Measurements from ENCODE around the gene OTOS. TPM values are rescaled to one million over a fixed set of nuclear protein-coding genes. Genes with fewer than 3 reads are reported as not detected.

Gene OTOS
- total RNA-seq, 1 donor from 2014 or later, result not detected

- peaks cover 41% of the 10 kb centered on the region for H3K27me3 Mint-ChIP-seq (ENCODE audit: low read depth)
- H3K27ac Mint-ChIP-seq (ENCODE audit: unreplicated experiment), result no peak overlapping the region
- no peaks in the 10 kb centered on the region for H3K36me3 Mint-ChIP-seq (ENCODE audit: low read depth)
- no peak for DNase-seq (ENCODE audit: low read depth, low spot score)
- no peaks in the 10 kb centered on the region for H3K4me1 Mint-ChIP-seq
- TF ChIP-seq, protein P1, sequence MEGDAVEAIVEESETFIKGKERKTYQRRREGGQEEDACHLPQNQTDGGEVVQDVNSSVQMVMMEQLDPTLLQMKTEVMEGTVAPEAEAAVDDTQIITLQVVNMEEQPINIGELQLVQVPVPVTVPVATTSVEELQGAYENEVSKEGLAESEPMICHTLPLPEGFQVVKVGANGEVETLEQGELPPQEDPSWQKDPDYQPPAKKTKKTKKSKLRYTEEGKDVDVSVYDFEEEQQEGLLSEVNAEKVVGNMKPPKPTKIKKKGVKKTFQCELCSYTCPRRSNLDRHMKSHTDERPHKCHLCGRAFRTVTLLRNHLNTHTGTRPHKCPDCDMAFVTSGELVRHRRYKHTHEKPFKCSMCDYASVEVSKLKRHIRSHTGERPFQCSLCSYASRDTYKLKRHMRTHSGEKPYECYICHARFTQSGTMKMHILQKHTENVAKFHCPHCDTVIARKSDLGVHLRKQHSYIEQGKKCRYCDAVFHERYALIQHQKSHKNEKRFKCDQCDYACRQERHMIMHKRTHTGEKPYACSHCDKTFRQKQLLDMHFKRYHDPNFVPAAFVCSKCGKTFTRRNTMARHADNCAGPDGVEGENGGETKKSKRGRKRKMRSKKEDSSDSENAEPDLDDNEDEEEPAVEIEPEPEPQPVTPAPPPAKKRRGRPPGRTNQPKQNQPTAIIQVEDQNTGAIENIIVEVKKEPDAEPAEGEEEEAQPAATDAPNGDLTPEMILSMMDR (conservative IDR thresholded peaks at IDR 0.05), result no peak
- H3K4me3 Mint-ChIP-seq, result no peak overlapping the region
- no peaks in the 10 kb centered on the region for H3K9me3 Mint-ChIP-seq
Measured at GRCh38 chr2:240109386-240109785, 31.1 kb downstream of the OTOS start.

DNA sequence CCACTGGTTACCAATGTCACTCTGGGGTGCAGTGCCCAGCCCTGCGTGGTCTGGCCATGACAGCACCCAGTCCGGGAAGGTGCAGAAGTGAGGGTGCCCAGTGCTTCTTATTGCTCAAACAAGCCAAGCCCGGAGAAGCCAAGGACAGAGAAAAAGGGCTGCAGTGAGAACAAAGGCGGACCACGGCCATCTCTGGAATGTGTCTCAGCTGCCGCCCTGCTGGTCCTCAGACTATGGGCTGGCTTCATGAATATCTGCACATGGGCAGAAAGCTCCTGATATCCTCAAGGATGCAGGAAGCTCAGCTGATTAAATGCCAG lies 33.0 kb downstream of the OTOS start:
- H3K4me3 Mint-ChIP-seq, result no peak overlapping the region
- no peaks in the 10 kb centered on the region for H3K9me3 Mint-ChIP-seq
- peak overlapping the region; percentile 19 for H3K27ac Mint-ChIP-seq (ENCODE audit: unreplicated experiment)
- no peaks in the 10 kb centered on the region for H3K4me1 Mint-ChIP-seq
- no peaks in the 10 kb centered on the region for H3K36me3 Mint-ChIP-seq (ENCODE audit: low read depth)
- H3K27me3 Mint-ChIP-seq (ENCODE audit: low read depth), result peaks cover 40% of the 10 kb centered on the region
- TF ChIP-seq, protein P1 (conservative IDR thresholded peaks at IDR 0.05), result no peak
- DNase-seq (ENCODE audit: low read depth, low spot score), result no peak

GRCh38 chr2:240106765-240107476 lies 33.5 kb downstream of the OTOS start:
- Mint-ChIP-seq H3K4me1 (no peaks in the 10 kb centered on the region), H3K9me3 (peaks cover under 1% of the 10 kb centered on the region), H3K36me3 (ENCODE audit: low read depth) (no peaks in the 10 kb centered on the region), H3K4me3 (no peak overlapping the region), H3K27ac (ENCODE audit: unreplicated experiment) (peak overlapping the region; percentile 19), H3K27me3 (ENCODE audit: low read depth) (peaks cover 37% of the 10 kb centered on the region)
- no peak for DNase-seq (ENCODE audit: low read depth, low spot score)
- TF ChIP-seq, protein P1 (conservative IDR thresholded peaks at IDR 0.05), result no peak

DNA sequence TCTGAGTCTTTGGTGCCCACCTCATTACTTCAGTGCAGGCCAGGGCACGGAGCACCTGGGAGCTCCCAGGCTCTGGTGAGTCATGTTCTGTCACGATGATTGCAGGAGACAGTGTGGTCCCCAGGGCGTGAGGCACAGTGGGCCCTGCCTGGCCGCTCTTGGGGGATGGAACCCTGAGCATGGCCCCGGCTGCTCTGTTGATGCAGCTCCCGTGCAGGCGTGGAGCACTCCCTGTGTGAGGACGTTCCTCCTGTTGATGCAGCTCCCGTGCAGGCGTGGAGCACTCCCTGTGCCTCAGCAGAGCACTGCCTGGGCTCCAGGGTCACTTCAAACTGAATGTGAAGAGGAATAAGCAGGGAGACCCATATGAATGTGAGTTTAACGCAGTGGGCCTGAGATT lies 34.5 kb downstream of the OTOS start:
- no peaks in the 10 kb centered on the region for H3K36me3 Mint-ChIP-seq (ENCODE audit: low read depth)
- H3K27me3 Mint-ChIP-seq (ENCODE audit: low read depth), result peaks cover 38% of the 10 kb centered on the region
- peaks cover 3% of the 10 kb centered on the region for H3K9me3 Mint-ChIP-seq
- TF ChIP-seq, protein P1 (conservative IDR thresholded peaks at IDR 0.05), result no peak
- H3K27ac Mint-ChIP-seq (ENCODE audit: unreplicated experiment), result no peak overlapping the region
- no peak for DNase-seq (ENCODE audit: low read depth, low spot score)
- no peak overlapping the region for H3K4me3 Mint-ChIP-seq
- H3K4me1 Mint-ChIP-seq, result no peaks in the 10 kb centered on the region

DNA sequence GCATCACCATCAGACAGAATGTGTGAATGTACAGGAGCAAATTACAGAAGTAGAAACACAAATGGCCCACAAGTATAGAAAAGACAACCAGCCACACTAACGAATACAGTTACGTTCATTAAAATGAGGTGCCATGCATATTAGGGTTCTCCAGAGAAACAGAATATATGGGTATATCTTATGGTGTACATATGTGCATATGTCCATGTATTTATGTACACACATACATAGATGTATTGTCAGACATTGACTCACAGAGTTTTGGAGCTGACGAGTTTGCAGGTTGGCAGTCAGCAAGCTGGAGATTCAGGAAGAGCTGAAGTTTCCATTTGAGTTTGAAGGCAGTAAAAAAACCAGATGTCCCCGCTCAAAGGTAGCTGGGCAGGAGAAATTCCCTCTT lies 37.3 kb downstream of the OTOS start:
- peaks cover 55% of the 10 kb centered on the region for H3K27me3 Mint-ChIP-seq (ENCODE audit: low read depth)
- no peak overlapping the region for H3K27ac Mint-ChIP-seq (ENCODE audit: unreplicated experiment)
- peaks cover 2% of the 10 kb centered on the region for H3K36me3 Mint-ChIP-seq (ENCODE audit: low read depth)
- DNase-seq (ENCODE audit: low read depth, low spot score), result no peak
- no peaks in the 10 kb centered on the region for H3K4me1 Mint-ChIP-seq
- H3K4me3 Mint-ChIP-seq, result no peak overlapping the region
- TF ChIP-seq, protein P1 (conservative IDR thresholded peaks at IDR 0.05), result no peak
- peaks cover 14% of the 10 kb centered on the region for H3K9me3 Mint-ChIP-seq

All from neural crest cell (in vitro differentiated cells).